HepG2 (cell line): ENCODE measurements around the gene GARS1. TPM values are rescaled to one million over a fixed set of nuclear protein-coding genes. Genes with fewer than 3 reads are reported as not detected.

Source experiments
- ATAC-seq: fragments of 200-7000 bp; cut with Tn5 transposase; 3 replicates; pipeline ENCODE4 v1.9.1; 2020; ENCODE audit warnings: mild to moderate bottlenecking, moderate library complexity
- BruUV-seq: library from RNA; stranded (reverse); fragments of 400-500 nt; replicated peaks from 2 replicates; lab custom pipeline; 2021; lab: Mats Ljungman, UMichigan
- CTCF ChIA-PET: fragments of 300-600 bp; formaldehyde crosslinking; extraction: SDS; loops from one replicate; lab custom pipeline; 2021; ENCODE audit warnings: low total read pairs, inconsistent platforms, low intra/inter-chr PET ratio; lab: Yijun Ruan, JAX
- POLR2A ChIA-PET: fragments of 350-600 bp; sonication (Branson Sonifier 250); formaldehyde crosslinking; loops from one replicate; lab custom pipeline; 2020; ENCODE audit warnings: antibody characterized with exemption, inconsistent platforms; lab: Yijun Ruan, JAX
- DNase-seq: peaks from one replicate; pipeline ENCODE4 v3.0.0-alpha.2; 2015; ENCODE audit warnings: low spot score
- FAIRE-seq: peaks from 3 replicates; lab custom pipeline; 2011; peaks lifted over from hg19 to GRCh38; lab: Jason Lieb, UNC
- H2AFZ ChIP-seq: one replicate; pipeline ENCODE4 v1.6.1; 2011; ENCODE audit warnings: low read length, inconsistent platforms
- H3K27ac ChIP-seq: fragments of 300-600 bp; 3 replicates; pipeline ENCODE4 v1.8.0; 2011; ENCODE audit warnings: mixed run types, mild to moderate bottlenecking, mixed read lengths, low read length, inconsistent platforms; ENCODE audit not compliant: insufficient read depth; ENCODE audit errors: extremely low read length
- H3K27me3 ChIP-seq, 2 experiments: fragments of 200-600 bp in 1 of 2; 2 replicates in 1 of 2; 3 replicates in 1 of 2; pipeline versions ENCODE4 v1.6.0 to v1.8.0; 2011; ENCODE audit warnings: low read length in 2 of 2, mild to moderate bottlenecking in 2 of 2, moderate library complexity in 2 of 2, inconsistent platforms in 1 of 2; ENCODE audit not compliant: insufficient read depth in 2 of 2, control insufficient read depth in 1 of 2
- H3K36me3 ChIP-seq, 2 experiments: fragments of 200-600 bp in 1 of 2; replicated peaks in 1 of 2; 2 replicates in 1 of 2; 3 replicates in 1 of 2; pipeline versions ENCODE4 v1.5.1 to v1.8.0; 2011; ENCODE audit warnings: low read length in 2 of 2, inconsistent platforms in 1 of 2; ENCODE audit not compliant: insufficient read depth in 2 of 2, control insufficient read depth in 1 of 2
- H3K4me1 ChIP-seq: 2 replicates; pipeline ENCODE4 v1.5.1; 2012; ENCODE audit warnings: low read length, inconsistent platforms; ENCODE audit not compliant: insufficient read depth
- H3K4me2 ChIP-seq: 2 replicates; pipeline ENCODE4 v1.6.0; 2011; ENCODE audit warnings: low read depth, low read length, inconsistent platforms
- H3K4me3 ChIP-seq, 3 experiments: fragments of 200-600 bp in 1 of 3; sonication (generic), shearing (Covaris generic) in 1 of 3; replicated peaks in 1 of 3; 2 replicates each; pipeline ENCODE4 v1.5.1; 2011 to 2016; ENCODE audit warnings: low read length in 3 of 3, inconsistent platforms in 2 of 3, low read depth in 2 of 3, mild to moderate bottlenecking in 2 of 3, control low read depth in 1 of 3, mixed read lengths in 1 of 3; ENCODE audit not compliant: insufficient read depth in 1 of 3
- H3K79me2 ChIP-seq: one replicate; pipeline ENCODE4 v1.6.1; 2011; ENCODE audit warnings: low read length, inconsistent platforms; ENCODE audit not compliant: insufficient read depth
- H3K9ac ChIP-seq: 2 replicates; pipeline ENCODE4 v1.6.0; 2011; ENCODE audit warnings: mild to moderate bottlenecking, low read depth, low read length, inconsistent platforms; ENCODE audit not compliant: insufficient read depth
- H3K9me3 ChIP-seq: 2 replicates; pipeline ENCODE4 v1.5.1; 2012; ENCODE audit warnings: mild to moderate bottlenecking, low read length
- H4K20me1 ChIP-seq: 2 replicates; pipeline ENCODE4 v1.6.0; 2011; ENCODE audit warnings: inconsistent platforms, mild to moderate bottlenecking, low read length, moderate library complexity; ENCODE audit not compliant: insufficient read depth
- EED ChIP-seq: sonication (generic); formaldehyde crosslinking; IDR thresholded peaks from 2 replicates; pipeline ENCODE4 v1.5.0; 2020; ENCODE audit warnings: mild to moderate bottlenecking, missing genetic modification reagents
- FOXK2 ChIP-seq: fragments of 450-650 bp; IDR thresholded peaks from 2 replicates; pipeline ENCODE4 v1.6.1; 2016
- KDM3A ChIP-seq: IDR thresholded peaks from 2 replicates; pipeline ENCODE4 v1.6.1; 2018; ENCODE audit warnings: low read depth, missing compliant biosample characterization
- KDM5A ChIP-seq: fragments of 200-600 bp; sonication (generic); IDR thresholded peaks from 2 replicates; pipeline ENCODE4 v1.7.0; 2018; ENCODE audit warnings: antibody characterized with exemption, mild to moderate bottlenecking, low read length, borderline replicate concordance
- LCORL ChIP-seq, 2 experiments: fragments of 450-650 bp in 1 of 2; sonication (generic) in 1 of 2; formaldehyde crosslinking in 1 of 2; IDR thresholded peaks; 2 replicates each; pipeline versions ENCODE4 v1.5.0 to v1.6.1; 2017 to 2020; ENCODE audit warnings: antibody characterized with exemption in 1 of 2, missing genetic modification reagents in 1 of 2
- NFE2L2 ChIP-seq: fragments of 150-350 bp; IDR thresholded peaks from 2 replicates; pipeline ENCODE4 v1.6.1; 2014; ENCODE audit warnings: low read length
- NFRKB ChIP-seq: fragments of 450-650 bp; IDR thresholded peaks from 2 replicates; pipeline ENCODE4 v1.6.1; 2017
- ZMAT3 ChIP-seq: sonication (generic); formaldehyde crosslinking; conservative IDR thresholded peaks from 2 replicates; pipeline ENCODE4 v1.7.0; 2021; ENCODE audit warnings: missing genetic modification reagents
- ZNF296 ChIP-seq: sonication (generic); formaldehyde crosslinking; conservative IDR thresholded peaks from 2 replicates; pipeline ENCODE4 v1.5.0; 2020; ENCODE audit warnings: mild to moderate bottlenecking, missing genetic modification reagents
- ZNF382 ChIP-seq: sonication (generic); formaldehyde crosslinking; IDR thresholded peaks from 2 replicates; pipeline ENCODE4 v1.5.0; 2020; ENCODE audit warnings: missing genetic modification reagents, mild to moderate bottlenecking, borderline replicate concordance
- ZNF761 ChIP-seq: sonication (generic); formaldehyde crosslinking; conservative IDR thresholded peaks from 2 replicates; pipeline ENCODE4 v1.4.0; 2020; ENCODE audit warnings: mild to moderate bottlenecking, missing genetic modification reagents
- ZNF841 ChIP-seq: sonication (generic); formaldehyde crosslinking; IDR thresholded peaks from 2 replicates; pipeline ENCODE4 v1.8.1; 2023; ENCODE audit warnings: missing genetic modification reagents, borderline replicate concordance
- whole genome bisulfite sequencing: methylation state at CpG from one replicate; pipeline ENCODE4 v1.1.6; 2017; ENCODE audit warnings: low lambda C conversion rate; 5-methylcytosine and 5-hydroxymethylcytosine counted together
- in situ Hi-C: cut with HindIII; loops from 2 replicates; pipeline ENCODE4 v1.10.0; 2017; ENCODE audit warnings: low pct_unique_long_range_greater_than_20kb; ENCODE audit not compliant: extremely low pct_ligation_motif_present
- intact Hi-C: fragments of 100-400 bp; cut with micrococcal nuclease; formaldehyde crosslinking; loops from one replicate; pipeline ENCODE4 v1.10.0; 2022; ENCODE audit not compliant: unreplicated experiment
- polyA plus RNA-seq, 8 experiments: library from polyadenylated mRNA; depleted of rRNA in 3 of 8; stranded (reverse) in 7 of 8; unstranded in 1 of 8; fragments of >200 nt; fragmentation: Illumina TruSeq in 4 of 8; extraction: Trizol in 4 of 8; gene quantifications; 2 replicates each; pipeline versions ENCODE4 v1.2.1 to v1.2.3, GENCODE V29; 2011 to 2016; ENCODE audit warnings: low read depth in 4 of 8, missing spikeins in 1 of 8, mixed read lengths in 1 of 8; ENCODE audit not compliant: insufficient read depth in 1 of 8
- total RNA-seq, 5 experiments: library from RNA; depleted of rRNA; stranded (reverse); fragments of >200 nt; fragmentation: Illumina TruSeq; extraction: Trizol; gene quantifications; 2 replicates each; pipeline ENCODE4 v1.2.3, GENCODE V29; 2016; ENCODE audit warnings: low read depth in 1 of 5
- TF ChIP-seq, protein P1 (sequence below): sonication (generic); formaldehyde crosslinking; IDR thresholded peaks from one replicate; pipeline ENCODE4 v1.5.1; 2020; ENCODE audit warnings: mild to moderate bottlenecking, missing genetic modification reagents; ENCODE audit errors: not compliant biosample characterization

Gene GARS1
- total and polyA plus RNA-seq, 2 of the 13 experiments (the other 11 are each of a cell fraction or from before 2014, with no cell fraction given), result 140 to 460 TPM

DNA sequence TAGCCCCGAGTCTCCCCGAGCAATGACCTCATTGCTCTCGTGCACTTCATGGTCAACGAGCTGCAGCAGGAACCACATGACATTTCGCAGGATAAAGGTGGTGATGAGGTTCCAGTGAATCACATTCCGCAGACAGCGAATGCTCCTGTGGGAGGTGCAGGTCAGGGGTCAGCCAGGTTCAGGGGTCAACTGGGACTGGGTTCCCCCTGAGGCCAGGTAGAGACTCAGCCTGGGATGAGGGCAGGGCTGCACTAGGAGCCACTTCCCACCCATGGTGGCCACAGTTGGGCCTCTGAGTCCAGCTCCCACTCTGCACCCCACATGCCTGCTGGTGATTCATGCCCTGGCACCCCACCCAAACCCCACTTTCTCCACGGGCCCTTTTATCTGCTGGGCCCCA is 70.4 kb downstream of the GARS1 start:
- POLR2A ChIA-PET, result no interaction called here

More for the DNA sequence above, 70.4 kb downstream of the GARS1 start:
- FAIRE-seq, result no peak
- CTCF ChIA-PET, result no interaction called here
- no peak overlapping the region for H3K27ac ChIP-seq
- in situ Hi-C loops (loop anchor here (5.0 kb wide), 1 partner anchor 48 kb away; no protein-coding TSS in a partner anchor), intact Hi-C loops (no loop called here)
- H3K4me3 ChIP-seq, result no peak overlapping the region
- ATAC-seq, result no peak
- TF ChIP-seq, protein P1, sequence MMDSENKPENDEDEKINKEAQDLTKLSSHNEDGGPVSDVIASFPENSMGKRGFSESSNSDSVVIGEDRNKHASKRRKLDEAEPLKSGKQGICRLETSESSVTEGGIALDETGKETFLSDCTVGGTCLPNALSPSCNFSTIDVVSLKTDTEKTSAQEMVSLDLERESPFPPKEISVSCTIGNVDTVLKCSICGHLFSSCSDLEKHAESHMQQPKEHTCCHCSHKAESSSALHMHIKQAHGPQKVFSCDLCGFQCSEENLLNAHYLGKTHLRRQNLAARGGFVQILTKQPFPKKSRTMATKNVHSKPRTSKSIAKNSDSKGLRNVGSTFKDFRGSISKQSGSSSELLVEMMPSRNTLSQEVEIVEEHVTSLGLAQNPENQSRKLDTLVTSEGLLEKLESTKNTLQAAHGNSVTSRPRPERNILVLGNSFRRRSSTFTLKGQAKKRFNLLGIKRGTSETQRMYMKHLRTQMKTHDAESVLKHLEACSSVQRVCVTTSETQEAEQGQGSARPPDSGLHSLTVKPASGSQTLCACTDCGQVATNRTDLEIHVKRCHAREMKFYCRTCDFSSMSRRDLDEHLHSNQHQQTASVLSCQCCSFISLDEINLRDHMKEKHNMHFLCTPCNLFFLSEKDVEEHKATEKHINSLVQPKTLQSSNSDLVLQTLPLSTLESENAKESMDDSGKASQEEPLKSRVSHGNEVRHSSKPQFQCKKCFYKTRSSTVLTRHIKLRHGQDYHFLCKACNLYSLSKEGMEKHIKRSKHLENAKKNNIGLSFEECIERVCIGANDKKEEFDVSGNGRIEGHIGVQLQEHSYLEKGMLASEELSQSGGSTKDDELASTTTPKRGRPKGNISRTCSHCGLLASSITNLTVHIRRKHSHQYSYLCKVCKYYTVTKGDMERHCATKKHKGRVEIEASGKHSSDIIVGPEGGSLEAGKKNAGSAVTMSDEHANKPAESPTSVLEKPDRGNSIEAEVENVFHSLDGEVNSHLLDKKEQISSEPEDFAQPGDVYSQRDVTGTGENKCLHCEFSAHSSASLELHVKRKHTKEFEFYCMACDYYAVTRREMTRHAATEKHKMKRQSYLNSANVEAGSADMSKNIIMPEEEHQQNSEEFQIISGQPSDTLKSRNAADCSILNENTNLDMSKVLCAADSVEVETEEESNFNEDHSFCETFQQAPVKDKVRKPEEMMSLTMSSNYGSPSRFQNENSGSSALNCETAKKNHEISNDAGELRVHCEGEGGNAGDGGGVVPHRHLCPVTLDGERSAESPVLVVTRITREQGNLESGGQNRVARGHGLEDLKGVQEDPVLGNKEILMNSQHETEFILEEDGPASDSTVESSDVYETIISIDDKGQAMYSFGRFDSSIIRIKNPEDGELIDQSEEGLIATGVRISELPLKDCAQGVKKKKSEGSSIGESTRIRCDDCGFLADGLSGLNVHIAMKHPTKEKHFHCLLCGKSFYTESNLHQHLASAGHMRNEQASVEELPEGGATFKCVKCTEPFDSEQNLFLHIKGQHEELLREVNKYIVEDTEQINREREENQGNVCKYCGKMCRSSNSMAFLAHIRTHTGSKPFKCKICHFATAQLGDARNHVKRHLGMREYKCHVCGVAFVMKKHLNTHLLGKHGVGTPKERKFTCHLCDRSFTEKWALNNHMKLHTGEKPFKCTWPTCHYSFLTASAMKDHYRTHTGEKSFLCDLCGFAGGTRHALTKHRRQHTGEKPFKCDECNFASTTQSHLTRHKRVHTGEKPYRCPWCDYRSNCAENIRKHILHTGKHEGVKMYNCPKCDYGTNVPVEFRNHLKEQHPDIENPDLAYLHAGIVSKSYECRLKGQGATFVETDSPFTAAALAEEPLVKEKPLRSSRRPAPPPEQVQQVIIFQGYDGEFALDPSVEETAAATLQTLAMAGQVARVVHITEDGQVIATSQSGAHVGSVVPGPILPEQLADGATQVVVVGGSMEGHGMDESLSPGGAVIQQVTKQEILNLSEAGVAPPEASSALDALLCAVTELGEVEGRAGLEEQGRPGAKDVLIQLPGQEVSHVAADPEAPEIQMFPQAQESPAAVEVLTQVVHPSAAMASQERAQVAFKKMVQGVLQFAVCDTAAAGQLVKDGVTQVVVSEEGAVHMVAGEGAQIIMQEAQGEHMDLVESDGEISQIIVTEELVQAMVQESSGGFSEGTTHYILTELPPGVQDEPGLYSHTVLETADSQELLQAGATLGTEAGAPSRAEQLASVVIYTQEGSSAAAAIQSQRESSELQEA, result no peak
- no peak for TF ChIP-seq KDM5A
- no peak for TF ChIP-seq ZMAT3 (CRISPR knock-in tag)
- TF ChIP-seq NFE2L2, result no peak
- no peak for TF ChIP-seq ZNF382 (CRISPR knock-in tag)
- no peak for TF ChIP-seq ZNF761 (CRISPR knock-in tag)
- no peak for TF ChIP-seq EED (CRISPR knock-in tag)
- TF ChIP-seq ZNF841 (CRISPR knock-in tag), result no peak
- no peak for TF ChIP-seq ZNF296 (CRISPR knock-in tag)
- TF ChIP-seq NFRKB, result no peak
- TF ChIP-seq LCORL (IDR thresholded peaks at IDR 0.05), result no peak
- no peak for TF ChIP-seq LCORL (CRISPR knock-in tag; IDR thresholded peaks at IDR 0.05)
- no peak for TF ChIP-seq KDM3A
- no peak for TF ChIP-seq FOXK2
- BruUV-seq, result no TSS peak
- H3K9me3 ChIP-seq, result no peaks in the 10 kb centered on the region
- no peaks in the 10 kb centered on the region for H3K36me3 ChIP-seq
- H3K27me3 ChIP-seq, result peaks cover 1 to 8% of the 10 kb centered on the region in 2 experiments; a peak in 2 of 5 replicates
- no peak overlapping the region for H2AFZ ChIP-seq
- H3K9ac ChIP-seq, result no peak overlapping the region
- WGBS, result 4% methylated on average over 4 of the region's 8 CpGs
- H3K4me1 ChIP-seq, result no peaks in the 10 kb centered on the region
- no peaks in the 10 kb centered on the region for H3K79me2 ChIP-seq
- H3K4me2 ChIP-seq, result no peak overlapping the region
- no peaks in the 10 kb centered on the region for H4K20me1 ChIP-seq
- DNase-seq, result no peak
